GM12878 (cell line): Measurements from ENCODE around the gene NFAT5. TPM values are rescaled to one million over a fixed set of nuclear protein-coding genes. Genes with fewer than 3 reads are reported as not detected.

Experiments
- ATAC-seq: fragments of 200-7000 bp; cut with Tn5 transposase; 3 replicates; pipeline ENCODE4 v1.9.1; 2020; ENCODE audit warnings: mild to moderate bottlenecking, moderate library complexity
- BruUV-seq: library from RNA; stranded (reverse); fragments of 400-500 nt; replicated peaks from 2 replicates; lab custom pipeline; 2021; lab: Mats Ljungman, UMichigan
- CTCF ChIA-PET: fragments of 300-600 bp; sonication (Branson Sonifier 250); formaldehyde crosslinking; extraction: SDS; loops from one replicate; lab custom pipeline; 2021; ENCODE audit warnings: inconsistent platforms; lab: Yijun Ruan, JAX
- POLR2A ChIA-PET: fragments of 350-600 bp; formaldehyde crosslinking; extraction: SDS; loops from one replicate; lab custom pipeline; 2021; ENCODE audit warnings: inconsistent platforms; lab: Charles Lee
- RAD21 ChIA-PET: fragments of 300-600 bp; sonication (Branson Sonifier 250); formaldehyde crosslinking; loops from one replicate; lab custom pipeline; 2023; ENCODE audit warnings: antibody characterized with exemption; ENCODE audit not compliant: unreplicated experiment; lab: Charles Lee
- SMC1A ChIA-PET: fragments of 300-600 bp; sonication (Branson Sonifier 250); formaldehyde crosslinking; loops from one replicate; lab custom pipeline; 2023; ENCODE audit not compliant: unreplicated experiment, uncharacterized antibody; lab: Charles Lee
- DNase-seq: peaks from one replicate; pipeline ENCODE4 v3.0.0-alpha.2; 2011; ENCODE audit warnings: low read depth, low spot score
- FAIRE-seq: peaks from 3 replicates; lab custom pipeline; 2011; peaks lifted over from hg19 to GRCh38; lab: Jason Lieb, UNC
- H2AFZ ChIP-seq: 2 replicates; pipeline ENCODE4 v1.6.0; 2011; ENCODE audit warnings: low read depth, low read length, control low read depth; ENCODE audit not compliant: control insufficient read depth
- H3K27ac ChIP-seq: 2 replicates; pipeline ENCODE4 v1.5.1; 2011; ENCODE audit warnings: control low read depth; ENCODE audit not compliant: control insufficient read depth, insufficient read depth
- H3K27me3 ChIP-seq, 2 experiments: replicated peaks in 1 of 2; 2 replicates each; pipeline versions ENCODE4 v1.6.0 to v1.6.1; 2011; ENCODE audit warnings: low read length in 1 of 2; ENCODE audit not compliant: control insufficient read depth in 2 of 2, insufficient read depth in 2 of 2
- H3K36me3 ChIP-seq, 2 experiments: 2 replicates each; pipeline ENCODE4 v1.5.1; 2011; ENCODE audit warnings: low read length in 1 of 2; ENCODE audit not compliant: control insufficient read depth in 2 of 2, insufficient read depth in 2 of 2
- H3K4me1 ChIP-seq: 2 replicates; pipeline ENCODE4 v1.6.1; 2011; ENCODE audit warnings: mild to moderate bottlenecking, low read length, moderate library complexity, mixed read lengths; ENCODE audit not compliant: control insufficient read depth, insufficient read depth
- H3K4me2 ChIP-seq: 2 replicates; pipeline ENCODE4 v1.6.0; 2011; ENCODE audit warnings: control low read depth; ENCODE audit not compliant: control insufficient read depth, insufficient read depth
- H3K4me3 ChIP-seq: fragments of 200-600 bp; sonication (generic); 2 replicates; pipeline ENCODE4 v1.5.1; 2016
- H3K79me2 ChIP-seq: 2 replicates; pipeline ENCODE4 v1.6.0; 2011; ENCODE audit warnings: low read length; ENCODE audit not compliant: control insufficient read depth, insufficient read depth
- H3K9ac ChIP-seq: 2 replicates; pipeline ENCODE4 v1.8.0; 2011; ENCODE audit warnings: low read length, control low read depth, mixed read lengths; ENCODE audit not compliant: control insufficient read depth, insufficient read depth
- H3K9me3 ChIP-seq: replicated peaks from 3 replicates; pipeline ENCODE4 v1.5.1; 2011; ENCODE audit warnings: mild to moderate bottlenecking, low read length; ENCODE audit not compliant: control insufficient read depth, insufficient read depth
- H4K20me1 ChIP-seq: 2 replicates; pipeline ENCODE4 v1.6.0; 2011; ENCODE audit not compliant: control insufficient read depth, insufficient read depth
- ATF7 ChIP-seq: fragments of 450-650 bp; IDR thresholded peaks from 2 replicates; pipeline ENCODE4 v1.6.1; 2016; ENCODE audit warnings: low read depth, mild to moderate bottlenecking
- CHD1 ChIP-seq: IDR thresholded peaks from 2 replicates; pipeline ENCODE4 v1.6.1; 2012; ENCODE audit warnings: low read depth, low read length, improper control_type of control experiment
- CHD2 ChIP-seq: IDR thresholded peaks from 2 replicates; pipeline ENCODE4 v1.6.1; 2011; ENCODE audit warnings: low read depth, low read length, improper control_type of control experiment, borderline replicate concordance
- FOXK2 ChIP-seq: fragments of 450-650 bp; IDR thresholded peaks from 2 replicates; pipeline ENCODE4 v1.6.1; 2017; ENCODE audit warnings: mild to moderate bottlenecking, moderate library complexity
- MXI1 ChIP-seq: fragments of 150-350 bp; IDR thresholded peaks from 2 replicates; pipeline ENCODE4 v1.6.1; 2011; ENCODE audit warnings: low read depth, mild to moderate bottlenecking, inconsistent platforms, low read length, improper control_type of control experiment
- NFXL1 ChIP-seq: fragments of 450-650 bp; IDR thresholded peaks from 2 replicates; pipeline ENCODE4 v1.6.1; 2017; ENCODE audit warnings: antibody characterized with exemption, mild to moderate bottlenecking, borderline replicate concordance
- NR2F1 ChIP-seq: fragments of 450-650 bp; conservative IDR thresholded peaks from 2 replicates; pipeline ENCODE4 v1.6.1; 2017; ENCODE audit warnings: mild to moderate bottlenecking
- NRF1 ChIP-seq: conservative IDR thresholded peaks from 2 replicates; pipeline ENCODE4 v1.6.1; 2011; ENCODE audit warnings: mild to moderate bottlenecking, low read depth, low read length, improper control_type of control experiment
- POLR2AphosphoS2 ChIP-seq: IDR thresholded peaks from 2 replicates; pipeline ENCODE4 v1.6.1; 2011; ENCODE audit warnings: low read depth, mild to moderate bottlenecking, low read length, improper control_type of control experiment, moderate library complexity
- SMAD1 ChIP-seq: fragments of 450-650 bp; IDR thresholded peaks from 2 replicates; pipeline ENCODE4 v1.6.1; 2018; ENCODE audit warnings: mild to moderate bottlenecking, low read depth; ENCODE audit not compliant: partially characterized antibody
- YY1 ChIP-seq: IDR thresholded peaks from 2 replicates; pipeline ENCODE4 v1.6.1; 2011; ENCODE audit warnings: low read depth, mild to moderate bottlenecking, low read length
- ZNF207 ChIP-seq: fragments of 450-650 bp; IDR thresholded peaks from 2 replicates; pipeline ENCODE4 v1.6.1; 2014; ENCODE audit warnings: antibody characterized with exemption, mild to moderate bottlenecking, borderline replicate concordance
- ZNF24 ChIP-seq: fragments of 450-650 bp; IDR thresholded peaks from 2 replicates; pipeline ENCODE4 v1.6.1; 2017; ENCODE audit warnings: antibody characterized with exemption, mild to moderate bottlenecking
- ZNF274 ChIP-seq: IDR thresholded peaks from one replicate; pipeline ENCODE4 v1.8.0; 2011; ENCODE audit not compliant: insufficient read length, insufficient read depth
- WGBS: methylation state at CpG from one replicate; pipeline ENCODE4 v1.1.6; 2016; ENCODE audit warnings: low lambda C conversion rate; ENCODE audit not compliant: insufficient replicate concordance, insufficient coverage; ENCODE audit errors: missing lambda C conversion rate; 5-methylcytosine and 5-hydroxymethylcytosine counted together
- in situ Hi-C: fragments of 300-500 bp; cut with MboI; formaldehyde crosslinking; loops from 9 replicates; pipeline ENCODE4 v1.14.3; 2018; ENCODE audit warnings: mixed read lengths
- intact Hi-C: fragments of 100-400 bp; cut with micrococcal nuclease; formaldehyde crosslinking; loops from one replicate; pipeline ENCODE4 v1.14.2; 2022; ENCODE audit not compliant: unreplicated experiment
- polyA plus RNA-seq, 11 experiments: library from polyadenylated mRNA; depleted of rRNA in 4 of 11; unstranded in 6 of 11; stranded (reverse) in 5 of 11; fragments of >200 nt; fragmentation: Nextera tagmentation in 4 of 11; fragmentation: Illumina TruSeq in 1 of 11; extraction: Ambion mirVana in 4 of 11; extraction: Trizol in 1 of 11; gene quantifications; 1 replicate in 1 of 11; 2 replicates in 10 of 11; pipeline versions ENCODE4 v1.2.1 to v1.2.3, GENCODE V29; 2011 to 2016; ENCODE audit warnings: inconsistent platforms in 2 of 11, missing spikeins in 2 of 11, low read depth in 1 of 11
- total RNA-seq, 4 experiments: library from RNA; depleted of rRNA in 3 of 4; stranded (reverse); fragments of >200 nt in 3 of 4; fragmentation: Illumina TruSeq in 1 of 4; extraction: Trizol in 1 of 4; gene quantifications; 2 replicates each; pipeline versions ENCODE4 v1.2.1 to v1.2.3, GENCODE V29; 2013 to 2021
- TF ChIP-seq, protein P1 (sequence below): fragments of 450-650 bp; IDR thresholded peaks from 2 replicates; pipeline ENCODE4 v1.6.1; 2017; ENCODE audit warnings: antibody characterized with exemption, mild to moderate bottlenecking, moderate library complexity
- TF ChIP-seq, protein P2 (sequence below): IDR thresholded peaks from 2 replicates; pipeline ENCODE4 v1.6.1; 2011; ENCODE audit warnings: low read depth, low read length, improper control_type of control experiment, borderline replicate concordance
- TF ChIP-seq, protein P3 (sequence below): IDR thresholded peaks from 2 replicates; pipeline ENCODE4 v1.6.1; 2011; ENCODE audit warnings: mild to moderate bottlenecking, low read depth, low read length, moderate library complexity; ENCODE audit not compliant: insufficient replicate concordance

The NFAT5 gene
- total and polyA plus RNA-seq, 10 of the 15 experiments (the other 5 are each of a cell fraction or from before 2014, with no cell fraction given): 0.58 to 31.5 (median 12.7) TPM

DNA sequence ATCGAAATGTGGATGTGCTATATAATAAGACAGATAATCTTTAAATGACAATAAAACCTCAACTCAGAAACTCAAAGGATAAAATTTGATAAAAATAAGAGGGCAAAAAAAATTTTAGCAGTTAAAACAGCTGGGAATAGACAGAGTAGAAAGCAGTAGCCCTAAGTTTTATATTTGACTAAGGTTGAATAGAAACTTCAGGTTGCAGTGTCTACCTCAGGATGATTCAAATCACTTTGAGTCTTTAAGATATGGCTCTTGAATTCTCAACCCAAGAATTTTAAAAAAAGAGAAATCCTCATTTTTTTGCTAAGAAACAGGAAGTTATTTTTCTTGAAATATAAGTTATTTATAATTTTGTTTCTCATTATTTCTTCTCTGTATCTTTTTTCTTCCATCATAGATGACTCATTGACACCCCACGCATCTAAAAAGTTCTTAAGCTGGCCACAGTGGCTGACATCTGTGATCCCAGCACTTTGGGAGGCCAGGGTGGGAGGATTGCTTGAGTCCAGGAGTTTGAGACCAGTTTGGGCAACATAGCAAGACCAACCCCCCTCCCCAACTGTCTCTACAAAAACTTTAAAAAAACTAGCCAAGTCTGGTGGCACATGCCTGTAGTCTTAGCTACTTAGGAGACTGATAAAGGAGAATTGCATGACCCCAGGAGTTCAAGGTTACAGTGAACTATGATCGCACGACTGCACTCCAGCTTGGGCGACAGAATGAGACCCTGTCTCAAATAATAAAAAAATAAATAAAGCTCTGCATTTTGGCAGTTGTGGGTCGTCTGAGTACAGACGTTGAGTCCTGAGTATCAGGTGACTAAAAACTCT, 23.9 kb downstream of the NFAT5 start:
- WGBS: 75% methylated on average over 7 of the region's 7 CpGs
- no peak overlapping the region for H2AFZ ChIP-seq
- H3K4me3 ChIP-seq: no peak overlapping the region
- no peaks in the 10 kb centered on the region for H3K27me3 ChIP-seq
- in situ Hi-C loops: no loop called here
- peaks cover 0 to under 1% of the 10 kb centered on the region in 2 experiments; a peak in 2 of 4 replicates for H3K36me3 ChIP-seq
- CTCF ChIA-PET: interaction anchor here (0.6 to 1.7 kb wide), 4 partner anchors 12 to 464 kb away, joined by 3 to 4 read pairs (median 4); no protein-coding TSS in a partner anchor
- peaks cover 57% of the 10 kb centered on the region for H3K79me2 ChIP-seq
- no TSS peak for BruUV-seq
- no peak overlapping the region for H3K27ac ChIP-seq
- no peaks in the 10 kb centered on the region; the same call in 1 of the 2 replicates for H4K20me1 ChIP-seq
- DNase-seq: no peak
- intact Hi-C loops: no loop called here
- H3K4me2 ChIP-seq: no peak overlapping the region
- H3K9me3 ChIP-seq: no peaks in the 10 kb centered on the region
- H3K4me1 ChIP-seq: peaks cover 9% of the 10 kb centered on the region; the same call in 1 of the 2 replicates
- peak; percentile 45 for ATAC-seq
- POLR2A ChIA-PET: interaction anchor here (0.9 kb wide), 1 partner anchor 12 kb away, joined by 3 read pairs; no protein-coding TSS in a partner anchor
- FAIRE-seq: no peak
- SMC1A ChIA-PET: interaction anchor here (0.6 to 2.3 kb wide), 4 partner anchors 20 to 304 kb away, joined by 3 to 8 read pairs (median 5); no protein-coding TSS in a partner anchor
- H3K9ac ChIP-seq: no peak overlapping the region
- RAD21 ChIA-PET: interaction anchor here (1.7 kb wide), 1 partner anchor 21 kb away, joined by 6 read pairs; no protein-coding TSS in a partner anchor
- TF ChIP-seq CHD1: no peak
- no peak for TF ChIP-seq ZNF274
- no peak for TF ChIP-seq CHD2
- TF ChIP-seq YY1: no peak
- TF ChIP-seq, protein P1, sequence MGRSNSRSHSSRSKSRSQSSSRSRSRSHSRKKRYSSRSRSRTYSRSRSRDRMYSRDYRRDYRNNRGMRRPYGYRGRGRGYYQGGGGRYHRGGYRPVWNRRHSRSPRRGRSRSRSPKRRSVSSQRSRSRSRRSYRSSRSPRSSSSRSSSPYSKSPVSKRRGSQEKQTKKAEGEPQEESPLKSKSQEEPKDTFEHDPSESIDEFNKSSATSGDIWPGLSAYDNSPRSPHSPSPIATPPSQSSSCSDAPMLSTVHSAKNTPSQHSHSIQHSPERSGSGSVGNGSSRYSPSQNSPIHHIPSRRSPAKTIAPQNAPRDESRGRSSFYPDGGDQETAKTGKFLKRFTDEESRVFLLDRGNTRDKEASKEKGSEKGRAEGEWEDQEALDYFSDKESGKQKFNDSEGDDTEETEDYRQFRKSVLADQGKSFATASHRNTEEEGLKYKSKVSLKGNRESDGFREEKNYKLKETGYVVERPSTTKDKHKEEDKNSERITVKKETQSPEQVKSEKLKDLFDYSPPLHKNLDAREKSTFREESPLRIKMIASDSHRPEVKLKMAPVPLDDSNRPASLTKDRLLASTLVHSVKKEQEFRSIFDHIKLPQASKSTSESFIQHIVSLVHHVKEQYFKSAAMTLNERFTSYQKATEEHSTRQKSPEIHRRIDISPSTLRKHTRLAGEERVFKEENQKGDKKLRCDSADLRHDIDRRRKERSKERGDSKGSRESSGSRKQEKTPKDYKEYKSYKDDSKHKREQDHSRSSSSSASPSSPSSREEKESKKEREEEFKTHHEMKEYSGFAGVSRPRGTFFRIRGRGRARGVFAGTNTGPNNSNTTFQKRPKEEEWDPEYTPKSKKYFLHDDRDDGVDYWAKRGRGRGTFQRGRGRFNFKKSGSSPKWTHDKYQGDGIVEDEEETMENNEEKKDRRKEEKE: no peak
- TF ChIP-seq ATF7: no peak
- TF ChIP-seq, protein P2, sequence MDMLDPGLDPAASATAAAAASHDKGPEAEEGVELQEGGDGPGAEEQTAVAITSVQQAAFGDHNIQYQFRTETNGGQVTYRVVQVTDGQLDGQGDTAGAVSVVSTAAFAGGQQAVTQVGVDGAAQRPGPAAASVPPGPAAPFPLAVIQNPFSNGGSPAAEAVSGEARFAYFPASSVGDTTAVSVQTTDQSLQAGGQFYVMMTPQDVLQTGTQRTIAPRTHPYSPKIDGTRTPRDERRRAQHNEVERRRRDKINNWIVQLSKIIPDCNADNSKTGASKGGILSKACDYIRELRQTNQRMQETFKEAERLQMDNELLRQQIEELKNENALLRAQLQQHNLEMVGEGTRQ: no peak
- no peak for TF ChIP-seq ZNF207
- no peak for TF ChIP-seq NFXL1
- TF ChIP-seq ZNF24: no peak
- TF ChIP-seq, protein P3, sequence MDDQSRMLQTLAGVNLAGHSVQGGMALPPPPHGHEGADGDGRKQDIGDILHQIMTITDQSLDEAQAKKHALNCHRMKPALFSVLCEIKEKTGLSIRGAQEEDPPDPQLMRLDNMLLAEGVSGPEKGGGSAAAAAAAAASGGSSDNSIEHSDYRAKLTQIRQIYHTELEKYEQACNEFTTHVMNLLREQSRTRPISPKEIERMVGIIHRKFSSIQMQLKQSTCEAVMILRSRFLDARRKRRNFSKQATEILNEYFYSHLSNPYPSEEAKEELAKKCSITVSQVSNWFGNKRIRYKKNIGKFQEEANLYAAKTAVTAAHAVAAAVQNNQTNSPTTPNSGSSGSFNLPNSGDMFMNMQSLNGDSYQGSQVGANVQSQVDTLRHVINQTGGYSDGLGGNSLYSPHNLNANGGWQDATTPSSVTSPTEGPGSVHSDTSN: no peak
- no peak for TF ChIP-seq NR2F1
- TF ChIP-seq FOXK2: no peak
- no peak for TF ChIP-seq MXI1
- TF ChIP-seq POLR2AphosphoS2: no peak
- no peak for TF ChIP-seq NRF1
- TF ChIP-seq SMAD1: no peak
